Measurements from ENCODE around the gene CCDC88A. TPM values are rescaled to one million over a fixed set of nuclear protein-coding genes. Genes with fewer than 3 reads are reported as not detected.
"Not testable (repeated sequence)": the region's sequence is repeated elsewhere in the genome, so short reads cannot be mapped to it uniquely, and the experiment has no call there.

CCDC88A gene
- total RNA-seq, 1 donor from 2014 or later, result 119 TPM

- Histone ChIP-seq H3K9me3 (no peaks in the 10 kb centered on the region), H3K4me3 (no peak overlapping the region), H3K36me3 (peaks cover 4% of the 10 kb centered on the region), H3K27me3 (ENCODE audit: low read depth) (no peaks in the 10 kb centered on the region), H3K4me1 (no peaks in the 10 kb centered on the region), H3K27ac (no peak overlapping the region)
- no peak for TF ChIP-seq CTCF (IDR thresholded peaks at IDR 0.05)
- DNase-seq, result no peak
- intact Hi-C loops (cut with DNase I), result no loop called here
- ATAC-seq, result no peak
Measured at GRCh38 chr2:55357927-55358326, 61.7 kb downstream of the CCDC88A start.

GRCh38 chr2:55357164-55357563 lies 62.5 kb downstream of the CCDC88A start:
- no peaks in the 10 kb centered on the region for H3K27me3 ChIP-seq (ENCODE audit: low read depth)
- H3K4me1 ChIP-seq, result no peaks in the 10 kb centered on the region
- ATAC-seq (no peak), DNase-seq (no peak)
- H3K36me3 ChIP-seq, result peaks cover 4% of the 10 kb centered on the region
- intact Hi-C loops (cut with DNase I), result no loop called here
- H3K27ac ChIP-seq, result no peak overlapping the region
- TF ChIP-seq CTCF (IDR thresholded peaks at IDR 0.05), result no peak
- H3K4me3 ChIP-seq, result no peak overlapping the region
- no peaks in the 10 kb centered on the region for H3K9me3 ChIP-seq

GRCh38 chr2:55356136-55356535 lies 63.5 kb downstream of the CCDC88A start:
- DNase-seq; H3K4me1 ChIP-seq; H3K4me3 ChIP-seq; H3K27me3 ChIP-seq (ENCODE audit: low read depth); intact Hi-C loops (cut with DNase I); H3K27ac ChIP-seq; H3K9me3 ChIP-seq; H3K36me3 ChIP-seq; ATAC-seq: not testable (repeated sequence)

- no peak for TF ChIP-seq CTCF (IDR thresholded peaks at IDR 0.05)
- Histone ChIP-seq H3K27ac (no peak overlapping the region), H3K4me3 (no peak overlapping the region), H3K27me3 (ENCODE audit: low read depth) (no peaks in the 10 kb centered on the region), H3K4me1 (no peaks in the 10 kb centered on the region), H3K9me3 (no peaks in the 10 kb centered on the region), H3K36me3 (peaks cover 4% of the 10 kb centered on the region)
- ATAC-seq, result no peak
- no peak for DNase-seq
- intact Hi-C loops (cut with DNase I), result no loop called here
Measured at GRCh38 chr2:55355451-55355850, 64.2 kb downstream of the CCDC88A start.

GRCh38 chr2:55351672-55352071 lies 68.0 kb downstream of the CCDC88A start:
- DNase-seq (no peak), ATAC-seq (no peak)
- H3K4me3 ChIP-seq, result no peak overlapping the region
- H3K27me3 ChIP-seq (ENCODE audit: low read depth), result no peaks in the 10 kb centered on the region
- TF ChIP-seq CTCF (IDR thresholded peaks at IDR 0.05), result no peak
- H3K36me3 ChIP-seq, result peaks cover 20% of the 10 kb centered on the region
- H3K4me1 ChIP-seq, result no peaks in the 10 kb centered on the region
- no peak overlapping the region for H3K27ac ChIP-seq
- H3K9me3 ChIP-seq, result no peaks in the 10 kb centered on the region
- intact Hi-C loops (cut with DNase I), result no loop called here

GRCh38 chr2:55345064-55345463 lies 74.6 kb downstream of the CCDC88A start:
- Histone ChIP-seq H3K4me1 (no peaks in the 10 kb centered on the region), H3K4me3 (no peak overlapping the region), H3K9me3 (no peaks in the 10 kb centered on the region), H3K27me3 (ENCODE audit: low read depth) (no peaks in the 10 kb centered on the region), H3K36me3 (peaks cover 51% of the 10 kb centered on the region), H3K27ac (no peak overlapping the region)
- ATAC-seq (no peak), DNase-seq (no peak)
- intact Hi-C loops (cut with DNase I), result no loop called here
- no peak for TF ChIP-seq CTCF (IDR thresholded peaks at IDR 0.05)
